Measurements from ENCODE around the gene TUBB. TPM values are rescaled to one million over a fixed set of nuclear protein-coding genes. Genes with fewer than 3 reads are reported as not detected.

TUBB gene
- total and polyA plus RNA-seq, 2 of the 8 experiments (the other 6 are each of a cell fraction or from before 2014, with no cell fraction given) = 1,880 to 3,022 TPM

DNA sequence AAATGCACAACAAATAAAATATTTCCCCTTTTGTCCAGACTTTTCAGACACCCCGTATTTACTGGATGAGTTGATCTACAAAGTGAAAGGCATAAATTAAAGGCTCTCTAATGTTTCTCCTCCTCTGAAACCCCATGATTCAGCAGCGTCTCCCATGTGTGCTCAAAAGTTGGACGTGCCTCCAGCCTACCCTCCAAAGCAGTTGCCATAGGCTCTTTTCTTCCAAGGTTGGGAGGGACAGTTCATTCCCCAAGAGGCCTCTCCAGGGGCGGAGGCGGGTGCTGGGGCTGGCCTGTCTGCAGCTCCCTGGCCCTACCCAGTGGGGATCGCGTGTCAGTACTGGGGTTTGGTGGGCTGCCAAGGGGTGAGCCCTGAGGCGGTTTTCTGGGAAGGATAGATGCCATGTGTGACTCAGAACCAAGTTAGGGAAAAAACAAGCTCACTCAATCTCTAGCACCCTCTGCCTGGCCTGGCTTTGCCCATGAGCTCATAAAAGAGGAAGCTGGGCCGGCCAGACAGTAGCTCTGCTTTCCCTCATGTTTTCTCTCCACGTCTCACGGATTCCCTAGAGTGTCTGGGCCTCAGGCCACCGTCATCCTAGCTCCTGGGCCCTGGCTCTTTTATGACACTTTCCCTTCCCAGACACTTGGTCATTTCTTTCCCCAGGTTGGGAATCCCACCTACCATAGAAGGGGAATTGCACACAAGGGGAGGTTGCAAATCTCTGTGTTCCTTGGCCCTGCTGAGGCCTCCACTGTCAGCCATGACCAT lies 32.2 kb downstream of the TUBB start:
- H3K18ac ChIP-seq (ENCODE audit: extremely low read depth, low read length) = no peak overlapping the region; the same call in 1 of the 2 replicates
- no peak overlapping the region for H2BK120ac ChIP-seq (replicated peaks; ENCODE audit: low read depth, low read length)
- no peak overlapping the region for H2AK5ac ChIP-seq (ENCODE audit: low read depth, low read length)
- H3K79me2 ChIP-seq (ENCODE audit: control insufficient read depth in 1 of 2, insufficient read depth in 2 of 2, low read length in 2 of 2) = no peaks in the 10 kb centered on the region
- ChIA-PET POLR2A (ENCODE audit: partially characterized antibody) (interaction anchor here (1.2 to 1.3 kb wide), 4 partner anchors 10 to 152 kb away, joined by 3 to 8 read pairs (median 3); no protein-coding TSS in a partner anchor), CTCF (ENCODE audit: partially characterized antibody) (interaction anchor here (0.5 to 1.6 kb wide), 4 partner anchors 57 to 77 kb away, joined by 3 to 5 read pairs (median 4); no protein-coding TSS in a partner anchor)
- no peaks in the 10 kb centered on the region for H3K23me2 ChIP-seq (ENCODE audit: low read depth, low read length)
- H3K4me3 ChIP-seq (ENCODE audit: extremely low read depth in 1 of 4, insufficient read depth in 2 of 4, low read depth in 3 of 4, low read length in 4 of 4) = no peak overlapping the region
- no peak overlapping the region for H3K27ac ChIP-seq (ENCODE audit: low read depth, low read length)
- no peak overlapping the region for H2AFZ ChIP-seq (ENCODE audit: low read length)
- no peak overlapping the region for H3K23ac ChIP-seq (ENCODE audit: insufficient read length)
- H4K20me1 ChIP-seq (replicated peaks in 1 of 2; ENCODE audit: control insufficient read depth in 1 of 2, insufficient read depth in 2 of 2, low read length in 2 of 2) = no peaks in the 10 kb centered on the region
- H2BK20ac ChIP-seq (ENCODE audit: low read length) = no peak overlapping the region
- DNase-seq (ENCODE audit: low read depth in 1 of 2, low spot score in 2 of 2) (no peak), FAIRE-seq (no peak)
- no peaks in the 10 kb centered on the region; a peak in 1 of 7 replicates for H3K27me3 ChIP-seq (replicated peaks in 1 of 4; ENCODE audit: control insufficient read depth in 3 of 4, extremely low read depth in 1 of 4, insufficient read depth in 3 of 4, low read length in 3 of 4)
- 83% methylated on average over 12 of the region's 12 CpGs; no CpG with 5 or more reads in 1 of the 2 experiments for WGBS, 2 experiments (ENCODE audit: extremely low coverage in 1 of 2, insufficient coverage in 1 of 2, insufficient read length in 1 of 2, insufficient replicate concordance in 2 of 2, low coverage in 1 of 2, low lambda C conversion rate in 2 of 2, missing lambda C conversion rate in 1 of 2)
- no peaks in the 10 kb centered on the region for H3K36me3 ChIP-seq (ENCODE audit: control insufficient read depth in 2 of 4, insufficient read depth in 4 of 4, low read length in 3 of 4)
- H4K91ac ChIP-seq (replicated peaks; ENCODE audit: insufficient read length, low read length) = no peak overlapping the region
- H3K79me1 ChIP-seq (ENCODE audit: low read depth, low read length) = no peaks in the 10 kb centered on the region
- H2BK12ac ChIP-seq (ENCODE audit: low read depth, low read length) = no peak overlapping the region
- no peak overlapping the region for H3K56ac ChIP-seq (replicated peaks; ENCODE audit: insufficient read length, low read depth, low read length)
- no peak overlapping the region for H2BK5ac ChIP-seq (ENCODE audit: low read depth, low read length)
- H3K4me1 ChIP-seq (replicated peaks in 1 of 4; ENCODE audit: control insufficient read depth in 3 of 4, insufficient read depth in 4 of 4, low read length in 3 of 4) = no peaks in the 10 kb centered on the region
- H3K4ac ChIP-seq (replicated peaks; ENCODE audit: insufficient read length, low read depth, low read length) = no peak overlapping the region
- H4K5ac ChIP-seq (ENCODE audit: insufficient read length, low read depth, low read length) = no peak overlapping the region
- no peaks in the 10 kb centered on the region for H3K9me3 ChIP-seq (ENCODE audit: insufficient read depth in 2 of 2, low read depth in 1 of 2, low read length in 1 of 2)
- no peak overlapping the region for H3K14ac ChIP-seq (ENCODE audit: insufficient read length)
- no peak overlapping the region for H4K8ac ChIP-seq (ENCODE audit: extremely low read depth, insufficient read depth, low read length)
- no peak overlapping the region for H3K4me2 ChIP-seq (ENCODE audit: insufficient read depth in 1 of 2, low read depth in 2 of 2, low read length in 2 of 2)
- 0 out of 2 replicates have a peak overlapping the region, but pooled peaks have one; percentile 61 for H2BK15ac ChIP-seq (ENCODE audit: low read length)
- no peak overlapping the region for H3K9ac ChIP-seq (replicated peaks in 1 of 4; ENCODE audit: extremely low read depth in 1 of 4, low read depth in 3 of 4, low read length in 3 of 4)
- no peak for TF ChIP-seq HDAC6 (IDR thresholded peaks at IDR 0.05; ENCODE audit: low read depth, low read length)
- no peak for TF ChIP-seq ZNF274 (IDR thresholded peaks at IDR 0.05; ENCODE audit: borderline replicate concordance, extremely low read depth, low read length)
- TF ChIP-seq, protein P1, sequence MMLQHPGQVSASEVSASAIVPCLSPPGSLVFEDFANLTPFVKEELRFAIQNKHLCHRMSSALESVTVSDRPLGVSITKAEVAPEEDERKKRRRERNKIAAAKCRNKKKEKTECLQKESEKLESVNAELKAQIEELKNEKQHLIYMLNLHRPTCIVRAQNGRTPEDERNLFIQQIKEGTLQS (IDR thresholded peaks at IDR 0.05; ENCODE audit: insufficient read depth, low read depth, low read length) = no peak
- TF ChIP-seq SIX5 (IDR thresholded peaks at IDR 0.05; ENCODE audit: low read depth, low read length) = no peak
- TF ChIP-seq, protein P2, sequence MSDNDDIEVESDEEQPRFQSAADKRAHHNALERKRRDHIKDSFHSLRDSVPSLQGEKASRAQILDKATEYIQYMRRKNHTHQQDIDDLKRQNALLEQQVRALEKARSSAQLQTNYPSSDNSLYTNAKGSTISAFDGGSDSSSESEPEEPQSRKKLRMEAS (IDR thresholded peaks at IDR 0.05) = no peak
- no peak for TF ChIP-seq PHF8 (conservative IDR thresholded peaks at IDR 0.05; ENCODE audit: low read depth, low read length)
- no peak for TF ChIP-seq SP2 (IDR thresholded peaks at IDR 0.05; ENCODE audit: low read length)
- no peak for TF ChIP-seq KDM5A (IDR thresholded peaks at IDR 0.05; ENCODE audit: low read length)
- no peak for TF ChIP-seq YY1 (IDR thresholded peaks at IDR 0.05; ENCODE audit: low read depth, low read length)
- TF ChIP-seq SIRT6 (IDR thresholded peaks at IDR 0.05; ENCODE audit: low read length) = no peak
- TF ChIP-seq CBX8 (IDR thresholded peaks at IDR 0.05; ENCODE audit: borderline replicate concordance, low read depth, low read length) = no peak
- no peak for TF ChIP-seq SAP30 (IDR thresholded peaks at IDR 0.05; ENCODE audit: insufficient read depth, insufficient replicate concordance, low read length)
